Measurements from ENCODE around the gene TMEM240. TPM values are rescaled to one million over a fixed set of nuclear protein-coding genes. Genes with fewer than 3 reads are reported as not detected.

The TMEM240 gene
- total RNA-seq, 4 donors from 2014 or later, result 3.6 TPM; not detected in 3

DNA sequence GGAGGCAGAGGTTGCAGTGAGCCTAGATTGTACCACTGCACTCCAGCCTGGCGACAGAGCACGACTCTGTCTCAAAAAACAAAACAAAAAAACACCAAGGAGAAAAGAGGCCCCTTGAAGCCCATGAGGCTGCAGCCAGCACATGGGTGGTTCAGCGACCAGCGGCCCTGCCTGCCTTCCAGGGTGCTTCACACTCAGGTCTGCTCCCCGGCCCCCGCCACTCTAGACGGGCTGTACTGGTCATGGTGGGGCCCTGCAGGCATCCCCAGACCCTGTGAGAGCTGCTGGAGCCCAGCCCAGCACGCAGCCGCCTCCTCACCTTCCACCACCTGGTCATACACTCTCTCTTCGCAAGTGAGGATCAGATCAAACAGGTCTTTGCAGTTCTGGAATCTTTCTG lies 4.1 kb upstream of the TMEM240 start:
- H3K27me3 ChIP-seq, result no peaks in the 10 kb centered on the region
- H3K27ac ChIP-seq, result no peak overlapping the region
- H3K9me3 ChIP-seq, result no peaks in the 10 kb centered on the region
- H3K36me3 ChIP-seq, result peaks cover 0 to 20% (median 0%) of the 10 kb centered on the region in 3 donors
- TF ChIP-seq POLR2A (IDR thresholded peaks at IDR 0.05), result no peak
- TF ChIP-seq, protein P1, sequence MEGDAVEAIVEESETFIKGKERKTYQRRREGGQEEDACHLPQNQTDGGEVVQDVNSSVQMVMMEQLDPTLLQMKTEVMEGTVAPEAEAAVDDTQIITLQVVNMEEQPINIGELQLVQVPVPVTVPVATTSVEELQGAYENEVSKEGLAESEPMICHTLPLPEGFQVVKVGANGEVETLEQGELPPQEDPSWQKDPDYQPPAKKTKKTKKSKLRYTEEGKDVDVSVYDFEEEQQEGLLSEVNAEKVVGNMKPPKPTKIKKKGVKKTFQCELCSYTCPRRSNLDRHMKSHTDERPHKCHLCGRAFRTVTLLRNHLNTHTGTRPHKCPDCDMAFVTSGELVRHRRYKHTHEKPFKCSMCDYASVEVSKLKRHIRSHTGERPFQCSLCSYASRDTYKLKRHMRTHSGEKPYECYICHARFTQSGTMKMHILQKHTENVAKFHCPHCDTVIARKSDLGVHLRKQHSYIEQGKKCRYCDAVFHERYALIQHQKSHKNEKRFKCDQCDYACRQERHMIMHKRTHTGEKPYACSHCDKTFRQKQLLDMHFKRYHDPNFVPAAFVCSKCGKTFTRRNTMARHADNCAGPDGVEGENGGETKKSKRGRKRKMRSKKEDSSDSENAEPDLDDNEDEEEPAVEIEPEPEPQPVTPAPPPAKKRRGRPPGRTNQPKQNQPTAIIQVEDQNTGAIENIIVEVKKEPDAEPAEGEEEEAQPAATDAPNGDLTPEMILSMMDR (IDR thresholded peaks at IDR 0.05), result no peak
- H3K4me1 ChIP-seq, result peaks cover 0 to 12% (median 6%) of the 10 kb centered on the region in 4 donors
- DNase-seq, result no peak
- no peak overlapping the region for H3K4me3 ChIP-seq

GRCh38 chr1:1543706-1544099 lies 3.3 kb upstream of the TMEM240 start:
- Histone ChIP-seq H3K27me3 (no peaks in the 10 kb centered on the region), H3K27ac (peak overlapping the region in 1 of 4 donors; percentile 40), H3K4me1 (peaks cover 0 to 20% (median 9%) of the 10 kb centered on the region in 4 donors), H3K36me3 (peaks cover 0 to 20% (median 0%) of the 10 kb centered on the region in 3 donors), H3K9me3 (no peaks in the 10 kb centered on the region), H3K4me3 (no peak overlapping the region)
- TF ChIP-seq, protein P1 (IDR thresholded peaks at IDR 0.05), result no peak
- TF ChIP-seq POLR2A (IDR thresholded peaks at IDR 0.05), result no peak
- DNase-seq, result peak; percentile 27 to 70 (median 63)

DNA sequence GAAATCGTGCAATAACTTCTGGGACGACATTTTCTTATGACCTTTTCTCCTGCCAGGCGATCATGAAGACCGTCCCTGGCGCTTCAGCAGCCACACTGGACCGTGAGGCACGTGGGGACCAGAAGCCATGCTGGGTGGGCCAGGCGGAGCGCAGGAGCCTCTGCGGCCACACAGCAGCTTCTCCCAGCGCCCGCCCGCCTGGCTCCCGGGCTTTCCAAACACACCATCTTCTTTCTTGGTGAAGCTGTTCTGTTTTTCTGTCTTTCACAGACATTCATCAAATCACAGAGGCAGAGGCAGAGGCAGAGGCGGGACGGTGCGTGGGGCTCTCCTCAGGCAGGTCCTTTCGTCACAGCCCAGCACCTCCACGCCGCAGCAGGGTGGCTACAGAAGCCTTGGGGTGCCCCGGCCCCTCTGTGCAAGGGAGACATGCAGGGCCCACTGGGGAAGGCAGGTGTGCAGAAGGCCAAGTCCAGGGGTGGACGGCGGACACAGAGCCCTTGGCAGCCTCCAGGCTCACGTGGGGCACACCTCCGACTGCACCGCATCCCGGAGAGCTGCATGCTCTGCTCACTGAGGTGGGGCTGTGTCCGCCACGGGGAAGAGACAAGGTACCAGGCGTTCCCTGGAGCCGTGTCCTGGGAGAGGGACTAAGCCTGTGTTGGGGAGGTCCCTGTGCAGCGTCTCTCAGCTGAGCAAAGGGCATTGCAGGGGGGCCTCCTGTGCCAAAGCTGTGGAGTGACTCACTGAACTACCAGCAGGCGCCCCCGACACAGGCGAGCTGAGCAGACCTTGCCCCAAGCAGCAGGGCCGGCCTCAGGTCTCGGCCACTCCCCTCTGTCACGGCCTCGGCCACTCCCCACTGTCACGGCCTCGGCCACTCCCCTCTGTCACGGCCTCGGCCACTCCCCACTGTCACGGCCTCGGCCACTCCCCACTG lies 2.6 kb upstream of the TMEM240 start:
- H3K27ac ChIP-seq, result peak overlapping the region in 1 of 4 donors; percentile 40
- peak in 2 of 3 donors; percentile 63 to 79 for DNase-seq
- peaks cover 0 to 24% (median 9%) of the 10 kb centered on the region in 4 donors for H3K4me1 ChIP-seq

DNA sequence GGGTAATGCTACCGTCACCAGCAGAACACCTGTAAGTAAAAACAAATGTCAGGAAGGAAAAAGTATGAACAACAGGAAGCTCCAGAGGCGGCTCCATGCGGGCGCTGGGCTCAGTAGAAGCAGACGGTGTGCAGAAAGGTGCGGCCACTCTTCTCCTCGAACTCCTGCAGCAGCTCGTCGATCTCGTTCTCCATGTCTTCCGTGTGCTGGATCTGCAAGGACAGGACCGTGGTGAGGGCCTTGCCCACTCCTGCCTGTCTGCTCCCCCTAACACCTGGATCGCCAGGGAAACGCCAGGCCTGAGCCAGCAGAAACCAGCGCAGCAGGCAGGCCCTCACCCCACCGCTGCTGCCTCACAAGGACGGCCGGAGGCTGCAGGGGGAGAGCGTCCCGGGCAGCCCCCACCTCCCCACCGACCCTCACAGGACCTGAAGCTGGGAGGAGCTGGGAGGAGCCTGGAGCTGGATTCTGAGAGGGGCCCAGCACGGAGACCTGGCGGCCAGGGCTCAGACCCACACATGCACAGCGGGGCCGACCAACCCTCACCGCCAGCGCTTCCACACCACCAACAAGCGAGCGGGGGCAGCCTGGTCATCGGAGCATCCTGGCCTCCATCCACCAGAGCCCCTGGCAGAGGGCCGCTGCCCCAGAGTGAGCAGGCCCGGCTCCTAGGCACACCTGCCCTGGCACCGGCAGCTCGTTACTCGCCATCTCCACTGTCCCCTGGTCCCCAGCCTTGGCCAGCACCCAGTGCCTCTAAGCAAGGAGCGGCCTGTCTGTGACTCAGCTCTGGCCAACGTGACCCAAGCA lies 1.7 kb upstream of the TMEM240 start:
- H3K4me3 ChIP-seq, result no peak overlapping the region
- no peak for TF ChIP-seq POLR2A (IDR thresholded peaks at IDR 0.05)
- TF ChIP-seq, protein P1 (IDR thresholded peaks at IDR 0.05), result no peak
- H3K27me3 ChIP-seq, result no peaks in the 10 kb centered on the region
- H3K9me3 ChIP-seq, result no peaks in the 10 kb centered on the region
- H3K27ac ChIP-seq, result no peak overlapping the region
- peaks cover 0 to 20% (median 0%) of the 10 kb centered on the region in 3 donors for H3K36me3 ChIP-seq
- DNase-seq, result no peak
- H3K4me1 ChIP-seq, result peaks cover 0 to 24% (median 9%) of the 10 kb centered on the region in 4 donors

More for the DNA sequence above, 2.6 kb upstream of the TMEM240 start:
- H3K36me3 ChIP-seq, result peaks cover 0 to 20% (median 0%) of the 10 kb centered on the region in 3 donors
- TF ChIP-seq, protein P1 (IDR thresholded peaks at IDR 0.05), result peak in 1 of 6 experiments; percentile 9
- TF ChIP-seq POLR2A (IDR thresholded peaks at IDR 0.05), result no peak
- no peaks in the 10 kb centered on the region for H3K27me3 ChIP-seq
- H3K9me3 ChIP-seq, result no peaks in the 10 kb centered on the region
- H3K4me3 ChIP-seq, result no peak overlapping the region

- Histone ChIP-seq H3K27ac (peak overlapping the region in 3 of 4 donors; percentile 55 to 62 (median 56)), H3K9me3 (no peaks in the 10 kb centered on the region), H3K36me3 (peaks cover 0 to 20% (median 0%) of the 10 kb centered on the region in 3 donors), H3K4me3 (peak overlapping the region; percentile 42 to 62 (median 59)), H3K4me1 (peaks cover 0 to 24% (median 9%) of the 10 kb centered on the region in 4 donors), H3K27me3 (no peaks in the 10 kb centered on the region)
- TF ChIP-seq POLR2A (IDR thresholded peaks at IDR 0.05), result no peak
- TF ChIP-seq, protein P1 (IDR thresholded peaks at IDR 0.05), result no peak
- no peak for DNase-seq
Observed at GRCh38 chr1:1540818-1541628, 599 bp upstream of the TMEM240 start.

Measured in Peyer's patch (tissue), 4 donors.